ENCODE data around the gene ADNP.
"Not testable (repeated sequence)": the region's sequence is repeated elsewhere in the genome, so short reads cannot be mapped to it uniquely, and the experiment has no call there.

The ADNP gene
- 16.0 to 113 (median 42.2) reads per million in 18 experiments for total RNA-seq

DNA sequence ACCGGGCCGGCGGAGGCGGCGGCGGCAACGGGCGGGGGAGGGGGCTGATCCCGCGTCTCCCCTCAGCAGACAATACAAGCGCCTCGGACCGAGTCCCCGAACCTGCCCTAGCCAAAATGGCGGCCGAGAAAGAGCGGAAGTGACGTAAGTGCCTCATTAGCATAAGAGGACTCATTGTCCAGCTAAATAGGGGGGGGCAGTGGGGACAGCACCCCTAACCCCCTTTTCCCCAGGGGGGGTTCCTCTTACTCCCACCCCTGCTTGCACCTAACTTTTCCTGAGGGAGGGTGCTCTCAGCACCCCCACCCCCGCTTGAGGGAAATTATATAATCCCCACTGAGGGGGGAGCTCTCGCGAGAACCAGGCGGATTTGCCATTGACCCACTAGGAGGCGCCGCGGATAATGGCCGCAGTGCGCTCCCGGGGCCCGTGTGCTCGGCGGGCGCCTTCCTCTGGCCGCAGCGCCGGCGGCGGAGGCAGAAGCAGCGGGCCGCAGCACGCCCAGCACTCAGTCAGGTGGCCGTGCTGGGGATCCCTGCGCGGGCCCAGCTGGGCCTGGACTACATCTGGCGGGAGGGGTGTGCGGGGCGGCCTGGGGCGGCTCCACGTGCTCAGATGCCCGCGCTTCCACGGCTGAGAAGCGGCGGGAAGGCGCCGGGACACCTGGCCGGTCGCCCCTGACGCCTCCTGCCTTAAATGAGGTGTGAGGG, at the start of gene ADNP:
ADNP (minus strand) TSS at position 132 of the 710 bp plus-strand sequence. CDS start 27,441 bp downstream, outside the sequence.
- peak; percentile 92 to 95 for DNase-seq

GRCh38 chr20:50980071-50980681, 48.9 kb upstream of the ADNP start:
- peak; percentile 96 to 97 for DNase-seq

DNA sequence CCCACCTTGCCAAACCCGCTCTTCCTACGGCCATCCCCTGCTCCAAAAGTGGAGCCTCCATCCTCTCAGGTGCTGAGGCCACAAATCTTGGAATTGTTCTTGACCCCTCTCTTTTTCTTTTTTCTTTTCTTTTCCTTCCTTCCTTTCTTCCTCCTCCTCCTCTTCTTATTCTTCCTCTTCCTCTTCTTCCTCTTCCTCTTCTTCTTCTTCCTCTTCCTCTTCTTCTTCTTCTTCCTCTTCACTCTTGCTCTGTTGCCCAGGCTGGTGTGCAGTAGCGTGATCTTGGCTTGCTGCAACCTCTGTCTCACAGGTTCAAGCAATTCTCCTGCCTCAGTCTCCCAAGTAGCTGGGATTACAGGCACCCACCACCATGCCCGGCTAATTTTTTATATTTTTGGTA, 47.3 kb upstream of the ADNP start:
- DNase-seq: not testable (repeated sequence)

- no peak for DNase-seq
Observed at GRCh38 chr20:50977066-50978021, 46.1 kb upstream of the ADNP start.

DNA sequence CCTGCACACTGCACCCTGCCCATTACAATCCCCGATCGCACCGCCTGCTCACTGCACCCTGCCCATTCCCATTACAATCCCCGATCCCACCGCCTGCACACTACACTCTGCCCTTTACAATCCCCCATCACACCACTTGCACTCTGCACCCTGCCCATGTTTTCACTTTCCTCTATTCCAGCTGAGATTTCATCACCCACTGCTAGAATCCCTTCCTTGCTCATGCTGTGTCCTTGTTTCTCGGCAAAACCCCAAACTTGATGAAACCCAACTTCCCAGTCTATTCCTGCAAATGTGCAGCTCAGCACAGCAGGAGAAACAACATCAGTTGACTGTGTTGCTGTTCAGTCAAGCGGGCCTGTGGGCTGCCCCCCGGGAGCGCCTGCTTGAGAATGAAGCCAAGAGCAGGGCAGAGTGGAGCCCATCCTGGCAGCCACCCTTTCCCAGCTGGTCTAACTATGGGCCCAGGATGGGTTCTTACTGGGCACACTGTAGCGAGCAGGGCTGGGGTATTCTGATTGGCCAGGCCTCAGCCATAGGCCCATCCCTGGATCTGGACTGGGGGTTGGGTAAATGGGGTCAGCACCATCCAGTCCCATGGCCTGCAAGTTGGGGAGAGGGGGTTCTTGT, 44.6 kb upstream of the ADNP start:
- DNase-seq: no peak

- DNase-seq: no peak
Observed at GRCh38 chr20:50969912-50970311, 38.7 kb upstream of the ADNP start.

- no peak for DNase-seq
Observed at GRCh38 chr20:50969435-50969834, 38.2 kb upstream of the ADNP start.

GRCh38 chr20:50968289-50968688, 37.1 kb upstream of the ADNP start:
- DNase-seq: no peak

DNA sequence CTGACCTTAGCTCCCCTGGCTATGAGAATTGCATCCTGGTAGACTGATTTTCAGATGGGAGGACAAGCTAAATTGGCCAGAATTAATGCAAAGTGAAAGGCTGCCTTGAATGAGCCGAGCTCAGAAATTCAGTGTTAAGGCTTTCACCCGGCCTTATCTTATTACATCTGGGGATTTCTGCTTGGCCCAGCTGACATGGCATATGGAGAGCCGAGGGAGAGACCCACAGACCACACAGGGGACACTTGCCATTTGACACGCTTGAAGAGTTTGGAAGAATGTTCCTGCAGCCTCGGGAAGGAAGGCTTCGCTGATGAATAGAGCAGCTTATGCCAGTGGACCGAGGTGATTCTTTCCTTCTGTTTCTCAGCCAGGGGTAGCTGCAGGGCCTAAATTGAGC, 36.3 kb upstream of the ADNP start:
- DNase-seq: no peak

- no peak for DNase-seq
Observed at GRCh38 chr20:50959543-50960126, 28.4 kb upstream of the ADNP start.

DNA sequence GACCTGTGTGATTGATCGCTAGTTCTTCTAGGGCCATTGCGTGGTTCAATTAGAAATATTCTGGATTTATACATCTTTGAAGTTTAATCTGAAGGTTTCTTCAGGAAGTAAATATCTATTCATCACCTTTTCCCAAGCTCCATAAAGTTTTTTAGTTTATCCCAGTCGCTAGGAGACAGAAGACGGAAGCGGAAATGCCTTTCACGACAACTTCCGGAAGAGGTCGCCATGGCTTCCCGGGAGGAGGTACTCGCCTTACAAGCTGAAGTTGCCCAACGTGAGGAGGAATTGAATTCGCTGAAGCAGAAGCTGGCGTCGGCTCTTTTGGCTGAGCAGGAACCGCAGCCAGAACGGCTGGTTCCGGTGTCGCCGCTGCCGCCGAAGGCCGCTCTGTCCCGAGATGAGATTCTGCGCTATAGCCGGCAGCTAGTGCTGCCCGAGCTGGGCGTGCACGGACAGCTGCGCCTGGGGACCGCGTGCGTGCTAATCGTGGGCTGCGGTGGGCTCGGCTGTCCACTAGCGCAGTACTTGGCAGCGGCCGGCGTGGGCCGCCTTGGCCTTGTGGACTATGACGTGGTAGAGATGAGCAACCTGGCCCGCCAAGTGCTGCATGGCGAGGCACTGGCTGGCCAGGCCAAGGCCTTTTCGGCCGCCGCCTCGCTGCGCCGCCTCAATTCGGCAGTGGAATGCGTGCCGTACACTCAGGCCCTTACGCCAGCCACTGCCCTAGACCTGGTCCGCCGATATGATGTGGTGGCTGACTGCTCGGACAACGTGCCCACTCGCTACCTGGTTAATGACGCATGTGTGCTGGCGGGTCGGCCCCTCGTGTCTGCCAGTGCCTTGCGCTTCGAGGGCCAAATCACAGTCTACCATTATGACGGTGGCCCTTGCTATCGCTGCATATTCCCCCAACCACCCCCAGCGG, 27.6 kb upstream of the ADNP start, which contains the start of gene MOCS3:
MOCS3 (plus strand) TSS at position 204 of the 928 bp plus-strand sequence; CDS start at position 229, 25 bp downstream.
- peak; percentile 96 to 97 for DNase-seq

DNA sequence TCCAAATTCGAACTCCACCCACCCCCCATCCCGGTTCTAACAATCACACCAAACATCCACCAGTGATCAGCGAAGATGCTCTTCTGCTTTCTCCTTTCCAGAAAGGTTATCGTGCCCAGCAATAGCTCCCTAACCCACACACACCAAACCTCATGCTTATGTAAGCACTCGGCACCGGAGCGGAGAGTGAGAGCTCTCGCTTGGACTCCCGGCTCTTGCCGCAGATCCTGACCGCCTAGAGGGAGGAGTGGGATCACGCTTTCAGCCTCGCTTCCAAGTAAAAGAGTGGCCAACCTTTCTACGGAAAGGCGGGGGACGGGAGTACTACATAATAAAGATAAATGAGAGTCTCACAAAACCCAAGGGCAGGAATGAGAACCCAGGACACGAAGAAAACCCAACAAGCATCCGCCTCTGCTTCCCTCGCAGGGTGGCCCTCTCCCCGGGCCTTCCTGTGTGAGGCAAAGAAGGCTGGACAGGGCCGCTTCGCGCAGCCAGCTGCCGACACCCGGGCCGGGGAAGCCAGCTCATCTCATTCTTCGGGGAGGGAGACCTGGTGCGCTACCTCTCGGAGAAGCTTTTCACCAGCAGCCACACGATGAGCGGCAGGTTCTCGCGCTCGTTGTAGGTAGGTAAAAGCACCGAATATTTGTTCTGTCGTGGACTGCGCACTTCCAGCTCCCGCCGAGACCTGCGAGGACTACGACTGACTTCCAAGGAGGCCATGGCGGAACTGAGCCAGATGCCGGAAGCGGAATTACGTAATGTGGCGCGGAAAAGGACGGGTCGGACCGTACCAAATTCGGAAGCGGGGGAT, 26.8 kb upstream of the ADNP start, which contains the start of gene DPM1:
DPM1 (minus strand) TSS at position 735 of the 817 bp plus-strand sequence; CDS start at position 726, 9 bp downstream.
- DNase-seq: peak; percentile 61 to 93

- no peak for DNase-seq
Observed at GRCh38 chr20:50957276-50957675, 26.0 kb upstream of the ADNP start.

DNA sequence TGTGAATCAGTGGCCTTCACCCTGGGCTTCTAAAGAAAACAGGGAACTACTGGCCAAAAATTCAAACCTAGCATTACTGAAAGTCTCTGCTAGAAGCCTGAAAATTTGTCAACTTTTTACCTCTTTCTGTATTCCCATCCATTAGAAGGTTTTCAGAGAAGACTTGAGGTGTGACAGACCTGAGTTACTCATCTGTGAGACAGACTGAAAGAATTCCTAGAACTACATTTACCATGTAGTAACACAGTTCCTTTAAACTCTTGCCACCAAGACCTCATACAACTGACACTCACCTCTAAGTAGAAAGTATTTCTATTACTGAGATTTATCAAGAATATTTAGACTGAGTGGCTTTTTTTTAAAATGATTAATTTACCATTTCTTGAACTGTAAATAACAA, 22.6 kb upstream of the ADNP start:
- DNase-seq: no peak

GRCh38 chr20:50953196-50953595, 22.0 kb upstream of the ADNP start:
- no peak for DNase-seq

GRCh38 chr20:50948132-50948785, 17.0 kb upstream of the ADNP start:
- no peak for DNase-seq

DNA sequence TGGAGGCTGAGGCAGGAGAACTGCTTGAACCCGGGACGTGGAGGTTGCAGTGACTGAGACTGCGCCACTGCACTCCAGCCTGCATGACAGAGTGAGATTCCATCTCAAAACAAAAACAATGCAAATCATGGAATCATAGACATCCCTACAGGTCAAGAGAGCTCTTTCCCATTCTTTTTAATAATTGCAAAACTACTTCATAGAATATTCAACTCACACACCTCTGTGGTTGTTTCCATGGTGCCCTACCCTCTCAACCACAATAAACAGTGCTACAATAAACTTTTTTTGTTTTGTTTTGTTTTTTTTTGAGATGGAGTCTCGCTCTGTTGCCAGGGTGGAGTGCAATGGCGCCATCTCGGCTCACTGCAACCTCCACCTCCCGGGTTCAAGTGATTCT, 11.8 kb upstream of the ADNP start:
- DNase-seq: no peak

- no peak for DNase-seq
Observed at GRCh38 chr20:50933589-50933988, 2.4 kb upstream of the ADNP start.

- DNase-seq: no peak
Observed at GRCh38 chr20:50932691-50933280, 1.5 kb upstream of the ADNP start.
